ENCODE results near the gene CHAF1B.

- TF ChIP-seq CTCF (IDR thresholded peaks at IDR 0.05) = no peak
- TF ChIP-seq POLR2A (IDR thresholded peaks at IDR 0.05) = no peak
- no peak for TF ChIP-seq EP300 (IDR thresholded peaks at IDR 0.05)
Measured at GRCh38 chr21:36427502-36427901, 42.3 kb downstream of the CHAF1B start.

All from suprapubic skin (tissue), 3 donors.